Mammary epithelial cell (primary cell): Measurements from ENCODE around the gene RIMS1.

Experiments used
- CTCF ChIP-seq, 2 donors: IDR thresholded peaks in 1 of 2; conservative IDR thresholded peaks in 1 of 2; 2 replicates each; pipeline ENCODE4 v1.5.1; 2011 to 2012; ENCODE audit warnings: inconsistent platforms in 2 of 2, low read length in 2 of 2, mild to moderate bottlenecking in 2 of 2, control low read depth in 1 of 2, low read depth in 1 of 2; ENCODE audit not compliant: insufficient read depth in 1 of 2; ENCODE audit errors: extremely low read depth in 1 of 2
- EZH2 ChIP-seq: IDR thresholded peaks from 2 replicates; pipeline ENCODE4 v1.6.1; 2012; ENCODE audit warnings: low read length, inconsistent platforms, borderline replicate concordance

- TF ChIP-seq EZH2 (no peak), CTCF (conservative IDR thresholded peaks at IDR 0.05 in 1 of 2, IDR thresholded peaks at IDR 0.05 in 1 of 2; ENCODE audit: extremely low read depth in 1 of 2, insufficient read depth in 1 of 2, low read depth in 1 of 2, low read length in 2 of 2) (no peak)
These were observed 136.5 kb downstream of the RIMS1 start for GRCh38 chr6:72022830-72023229.
